Measurements from ENCODE around the gene SHLD2. TPM values are rescaled to one million over a fixed set of nuclear protein-coding genes. Genes with fewer than 3 reads are reported as not detected.
"Not testable (repeated sequence)": the region's sequence is repeated elsewhere in the genome, so short reads cannot be mapped to it uniquely, and the experiment has no call there.

Gene SHLD2
- total RNA-seq, 1 experiment from 2014 or later = 45.2 TPM

DNA sequence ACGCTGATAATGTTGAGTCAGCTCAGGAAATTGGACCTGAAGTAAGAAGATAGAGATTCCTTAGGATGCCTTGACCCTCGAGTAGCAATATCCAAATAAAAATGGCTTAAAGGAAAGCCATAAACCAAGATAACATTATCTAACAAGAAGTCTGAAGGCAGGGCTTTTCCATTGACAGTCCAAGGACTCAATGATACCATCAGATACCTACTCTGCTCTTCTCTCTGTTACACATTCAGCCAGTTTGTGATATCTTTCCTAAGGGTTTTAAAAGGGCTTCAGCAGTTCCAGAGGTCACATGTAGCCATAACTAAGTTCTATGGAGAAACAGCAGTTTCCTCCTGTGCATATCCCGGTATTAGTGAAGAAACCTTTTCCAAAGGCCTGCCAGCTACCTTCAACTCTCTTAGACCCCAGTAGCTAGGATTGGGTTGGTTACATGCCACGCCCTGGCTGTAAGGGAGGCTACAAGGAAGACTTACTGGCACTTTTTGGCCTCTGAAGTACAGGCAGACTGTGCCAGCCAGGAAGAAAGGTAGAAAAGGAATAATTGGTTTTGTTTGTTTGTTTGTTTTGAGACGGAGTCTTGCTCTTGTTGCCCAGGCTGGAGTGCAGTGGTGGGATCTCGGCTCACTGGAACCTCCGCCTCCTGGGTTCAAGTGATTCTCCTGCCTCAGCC lies 10.6 kb downstream of the SHLD2 start:
- ChIA-PET POLR2A (no interaction called here), CTCF (no interaction called here)
- TF ChIP-seq, protein P1, sequence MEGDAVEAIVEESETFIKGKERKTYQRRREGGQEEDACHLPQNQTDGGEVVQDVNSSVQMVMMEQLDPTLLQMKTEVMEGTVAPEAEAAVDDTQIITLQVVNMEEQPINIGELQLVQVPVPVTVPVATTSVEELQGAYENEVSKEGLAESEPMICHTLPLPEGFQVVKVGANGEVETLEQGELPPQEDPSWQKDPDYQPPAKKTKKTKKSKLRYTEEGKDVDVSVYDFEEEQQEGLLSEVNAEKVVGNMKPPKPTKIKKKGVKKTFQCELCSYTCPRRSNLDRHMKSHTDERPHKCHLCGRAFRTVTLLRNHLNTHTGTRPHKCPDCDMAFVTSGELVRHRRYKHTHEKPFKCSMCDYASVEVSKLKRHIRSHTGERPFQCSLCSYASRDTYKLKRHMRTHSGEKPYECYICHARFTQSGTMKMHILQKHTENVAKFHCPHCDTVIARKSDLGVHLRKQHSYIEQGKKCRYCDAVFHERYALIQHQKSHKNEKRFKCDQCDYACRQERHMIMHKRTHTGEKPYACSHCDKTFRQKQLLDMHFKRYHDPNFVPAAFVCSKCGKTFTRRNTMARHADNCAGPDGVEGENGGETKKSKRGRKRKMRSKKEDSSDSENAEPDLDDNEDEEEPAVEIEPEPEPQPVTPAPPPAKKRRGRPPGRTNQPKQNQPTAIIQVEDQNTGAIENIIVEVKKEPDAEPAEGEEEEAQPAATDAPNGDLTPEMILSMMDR (IDR thresholded peaks at IDR 0.05) = no peak
- TF ChIP-seq SIN3A (IDR thresholded peaks at IDR 0.05; ENCODE audit: borderline replicate concordance, insufficient read depth, low read depth, low read length) = no peak
- TF ChIP-seq, protein P2, sequence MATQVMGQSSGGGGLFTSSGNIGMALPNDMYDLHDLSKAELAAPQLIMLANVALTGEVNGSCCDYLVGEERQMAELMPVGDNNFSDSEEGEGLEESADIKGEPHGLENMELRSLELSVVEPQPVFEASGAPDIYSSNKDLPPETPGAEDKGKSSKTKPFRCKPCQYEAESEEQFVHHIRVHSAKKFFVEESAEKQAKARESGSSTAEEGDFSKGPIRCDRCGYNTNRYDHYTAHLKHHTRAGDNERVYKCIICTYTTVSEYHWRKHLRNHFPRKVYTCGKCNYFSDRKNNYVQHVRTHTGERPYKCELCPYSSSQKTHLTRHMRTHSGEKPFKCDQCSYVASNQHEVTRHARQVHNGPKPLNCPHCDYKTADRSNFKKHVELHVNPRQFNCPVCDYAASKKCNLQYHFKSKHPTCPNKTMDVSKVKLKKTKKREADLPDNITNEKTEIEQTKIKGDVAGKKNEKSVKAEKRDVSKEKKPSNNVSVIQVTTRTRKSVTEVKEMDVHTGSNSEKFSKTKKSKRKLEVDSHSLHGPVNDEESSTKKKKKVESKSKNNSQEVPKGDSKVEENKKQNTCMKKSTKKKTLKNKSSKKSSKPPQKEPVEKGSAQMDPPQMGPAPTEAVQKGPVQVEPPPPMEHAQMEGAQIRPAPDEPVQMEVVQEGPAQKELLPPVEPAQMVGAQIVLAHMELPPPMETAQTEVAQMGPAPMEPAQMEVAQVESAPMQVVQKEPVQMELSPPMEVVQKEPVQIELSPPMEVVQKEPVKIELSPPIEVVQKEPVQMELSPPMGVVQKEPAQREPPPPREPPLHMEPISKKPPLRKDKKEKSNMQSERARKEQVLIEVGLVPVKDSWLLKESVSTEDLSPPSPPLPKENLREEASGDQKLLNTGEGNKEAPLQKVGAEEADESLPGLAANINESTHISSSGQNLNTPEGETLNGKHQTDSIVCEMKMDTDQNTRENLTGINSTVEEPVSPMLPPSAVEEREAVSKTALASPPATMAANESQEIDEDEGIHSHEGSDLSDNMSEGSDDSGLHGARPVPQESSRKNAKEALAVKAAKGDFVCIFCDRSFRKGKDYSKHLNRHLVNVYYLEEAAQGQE (IDR thresholded peaks at IDR 0.05; ENCODE audit: insufficient read depth in 1 of 2, low read depth in 2 of 2, low read length in 1 of 2) = no peak
- peaks cover 9% of the 10 kb centered on the region; the same call in 1 of the 2 replicates for H3K36me3 ChIP-seq (ENCODE audit: control insufficient read depth, insufficient read depth, low read length)
- TSS peak; percentile 35 for BruUV-seq (replicated peaks)
- H3K27me3 ChIP-seq (ENCODE audit: control insufficient read depth, insufficient read depth, low read length) = no peaks in the 10 kb centered on the region
- ATAC-seq (no peak), DNase-seq (ENCODE audit: low read depth, low spot score) (no peak)
- no peak overlapping the region for H3K27ac ChIP-seq (ENCODE audit: low read length)
- H3K4me1 ChIP-seq (ENCODE audit: control insufficient read depth, insufficient read depth, low read length) = no peaks in the 10 kb centered on the region
- no peaks in the 10 kb centered on the region for H3K9me3 ChIP-seq (ENCODE audit: control insufficient read depth, insufficient read depth, low read depth, low read length)
- in situ Hi-C loops (cut with HindIII; ENCODE audit: low pct_unique_long_range_greater_than_20kb, low sequenced_read_pairs) (no loop called here), intact Hi-C loops (cut with micrococcal nuclease; ENCODE audit: unreplicated experiment) (no loop called here)
- no peak overlapping the region for H3K4me3 ChIP-seq (ENCODE audit: low read depth in 2 of 2, low read length in 2 of 2)

DNA sequence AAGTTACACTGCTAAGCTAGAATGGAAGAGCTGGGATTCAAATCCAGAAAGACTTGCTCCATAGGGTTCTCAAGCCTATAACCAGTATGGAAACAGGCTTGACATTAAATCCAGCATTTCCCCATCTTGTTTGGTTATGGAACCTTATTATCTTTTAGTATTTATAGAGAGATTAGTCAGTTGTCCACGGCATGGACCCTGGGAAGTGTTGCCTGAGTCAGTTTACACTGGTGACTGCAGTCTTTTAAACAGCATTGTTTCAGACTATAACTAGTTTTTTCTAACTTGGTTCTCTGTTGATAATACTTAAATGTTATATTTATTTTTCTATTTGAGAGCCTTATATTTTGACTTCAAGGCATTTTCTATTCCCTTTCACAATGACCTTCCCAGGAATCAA lies 23.1 kb downstream of the SHLD2 start:
- H3K27me3 ChIP-seq (ENCODE audit: control insufficient read depth, insufficient read depth, low read length); H3K4me3 ChIP-seq (ENCODE audit: low read depth in 2 of 2, low read length in 2 of 2); CTCF ChIA-PET; H3K9me3 ChIP-seq (ENCODE audit: control insufficient read depth, insufficient read depth, low read depth, low read length); H3K27ac ChIP-seq (ENCODE audit: low read length); ATAC-seq; BruUV-seq (replicated peaks); H3K36me3 ChIP-seq (ENCODE audit: control insufficient read depth, insufficient read depth, low read length); in situ Hi-C loops (cut with HindIII; ENCODE audit: low pct_unique_long_range_greater_than_20kb, low sequenced_read_pairs); intact Hi-C loops (cut with micrococcal nuclease; ENCODE audit: unreplicated experiment); DNase-seq (ENCODE audit: low read depth, low spot score); POLR2A ChIA-PET; H3K4me1 ChIP-seq (ENCODE audit: control insufficient read depth, insufficient read depth, low read length): not testable (repeated sequence)

DNA sequence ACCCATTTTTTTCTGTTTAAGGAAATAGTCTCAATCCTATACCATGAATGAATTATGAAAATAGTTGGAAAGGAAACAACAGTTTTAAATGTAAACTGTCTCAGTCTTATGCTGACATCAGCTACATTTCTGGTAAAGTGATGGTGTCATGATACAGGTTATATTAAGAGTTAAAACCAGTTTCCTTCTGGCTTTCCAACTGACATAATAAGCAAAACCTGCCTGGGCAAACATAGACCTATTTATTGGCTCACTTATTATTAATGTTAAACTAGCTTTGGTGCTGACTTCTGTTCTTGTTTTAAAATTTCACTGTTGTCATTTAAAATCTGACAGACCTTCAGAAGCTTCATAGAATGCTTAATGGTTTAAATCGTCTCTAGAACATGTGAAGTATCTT lies 24.0 kb downstream of the SHLD2 start:
- intact Hi-C loops (cut with micrococcal nuclease; ENCODE audit: unreplicated experiment); H3K4me3 ChIP-seq (ENCODE audit: low read depth in 2 of 2, low read length in 2 of 2); ATAC-seq; H3K9me3 ChIP-seq (ENCODE audit: control insufficient read depth, insufficient read depth, low read depth, low read length); DNase-seq (ENCODE audit: low read depth, low spot score); in situ Hi-C loops (cut with HindIII; ENCODE audit: low pct_unique_long_range_greater_than_20kb, low sequenced_read_pairs); H3K36me3 ChIP-seq (ENCODE audit: control insufficient read depth, insufficient read depth, low read length); H3K27me3 ChIP-seq (ENCODE audit: control insufficient read depth, insufficient read depth, low read length); CTCF ChIA-PET; H3K27ac ChIP-seq (ENCODE audit: low read length); H3K4me1 ChIP-seq (ENCODE audit: control insufficient read depth, insufficient read depth, low read length); BruUV-seq (replicated peaks); POLR2A ChIA-PET: not testable (repeated sequence)

DNA sequence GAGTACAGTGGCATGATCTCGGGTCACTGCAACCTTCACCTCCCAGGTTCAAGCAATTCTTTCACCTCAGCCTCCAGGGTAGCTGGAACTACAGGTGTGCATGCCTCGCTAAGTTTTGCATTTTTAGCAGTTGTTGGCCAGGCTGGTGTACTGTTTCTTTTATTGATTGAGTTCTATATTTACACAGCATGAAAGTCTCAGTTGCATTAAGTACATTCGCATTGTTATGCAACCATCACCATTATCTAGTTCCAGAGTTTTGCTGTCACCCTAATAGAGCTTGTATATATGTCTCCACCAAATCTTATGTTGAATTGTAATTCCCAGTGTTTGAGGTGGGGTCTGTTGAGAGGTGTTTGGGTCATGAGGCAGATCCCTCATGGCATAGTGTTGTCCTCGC lies 28.3 kb downstream of the SHLD2 start:
- H3K27me3 ChIP-seq (ENCODE audit: control insufficient read depth, insufficient read depth, low read length); H3K9me3 ChIP-seq (ENCODE audit: control insufficient read depth, insufficient read depth, low read depth, low read length); H3K4me1 ChIP-seq (ENCODE audit: control insufficient read depth, insufficient read depth, low read length); H3K27ac ChIP-seq (ENCODE audit: low read length); BruUV-seq (replicated peaks); POLR2A ChIA-PET; CTCF ChIA-PET; ATAC-seq; H3K36me3 ChIP-seq (ENCODE audit: control insufficient read depth, insufficient read depth, low read length); intact Hi-C loops (cut with micrococcal nuclease; ENCODE audit: unreplicated experiment); DNase-seq (ENCODE audit: low read depth, low spot score); H3K4me3 ChIP-seq (ENCODE audit: low read depth in 2 of 2, low read length in 2 of 2); in situ Hi-C loops (cut with HindIII; ENCODE audit: low pct_unique_long_range_greater_than_20kb, low sequenced_read_pairs): not testable (repeated sequence)

DNA sequence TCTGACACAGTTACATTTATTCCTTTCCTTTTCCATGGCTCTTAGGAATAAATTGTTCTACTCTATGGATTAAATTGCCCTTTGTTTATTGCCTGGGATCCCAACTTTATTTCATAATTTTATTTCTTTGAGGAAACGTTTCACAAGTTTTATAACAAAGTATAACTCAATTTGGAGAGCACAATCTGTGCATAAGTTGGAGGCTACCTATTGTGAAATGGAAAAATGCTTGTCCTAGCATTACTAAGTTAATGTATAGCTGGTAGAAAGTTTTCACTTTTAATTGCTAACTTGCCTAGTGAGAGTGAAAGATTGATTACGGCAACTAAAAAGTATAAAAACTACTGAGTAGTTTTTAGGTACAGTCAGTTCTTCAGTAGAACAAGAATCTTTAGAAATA lies 32.0 kb downstream of the SHLD2 start:
- H3K9me3 ChIP-seq (ENCODE audit: control insufficient read depth, insufficient read depth, low read depth, low read length); H3K4me3 ChIP-seq (ENCODE audit: low read depth in 2 of 2, low read length in 2 of 2); ATAC-seq; H3K27me3 ChIP-seq (ENCODE audit: control insufficient read depth, insufficient read depth, low read length); BruUV-seq (replicated peaks); H3K27ac ChIP-seq (ENCODE audit: low read length); H3K36me3 ChIP-seq (ENCODE audit: control insufficient read depth, insufficient read depth, low read length); CTCF ChIA-PET; H3K4me1 ChIP-seq (ENCODE audit: control insufficient read depth, insufficient read depth, low read length); in situ Hi-C loops (cut with HindIII; ENCODE audit: low pct_unique_long_range_greater_than_20kb, low sequenced_read_pairs); POLR2A ChIA-PET; DNase-seq (ENCODE audit: low read depth, low spot score); intact Hi-C loops (cut with micrococcal nuclease; ENCODE audit: unreplicated experiment): not testable (repeated sequence)
